Measurements from ENCODE around the gene SLC39A13.

- no peak for TF ChIP-seq CTCF (conservative IDR thresholded peaks at IDR 0.05; ENCODE audit: low read depth, low read length)
- TF ChIP-seq EZH2phosphoT487 (IDR thresholded peaks at IDR 0.05; ENCODE audit: borderline replicate concordance, low read length): no peak
- no peak for TF ChIP-seq EZH2 (IDR thresholded peaks at IDR 0.05; ENCODE audit: low read length, unreplicated experiment)
These were observed 1.3 kb downstream of the SLC39A13 start for GRCh38 chr11:47409440-47410369.
